Stomach (tissue), 9 donors: Measurements from ENCODE around the gene MYO1E. TPM values are rescaled to one million over a fixed set of nuclear protein-coding genes. Genes with fewer than 3 reads are reported as not detected.

Experiments
- DNase-seq, 2 donors: peaks; one replicate each; pipeline versions ENCODE4 v3.0.0 to v3.0.0-alpha.2; 2013 to 2019
- H3K27ac ChIP-seq, 5 donors: fragments of 200-600 bp in 4 of 5; sonication (generic) in 4 of 5; one replicate each; pipeline ENCODE4 v1.5.1; 2013 to 2019; ENCODE audit warnings: mild to moderate bottlenecking in 1 of 5, moderate library complexity in 1 of 5
- H3K27me3 ChIP-seq, 3 donors: fragments of 200-600 bp; sonication (generic); one replicate each; pipeline ENCODE4 v1.5.1; 2017 to 2019; ENCODE audit warnings: mixed run types in 1 of 3
- H3K36me3 ChIP-seq, 4 donors: fragments of 200-600 bp; sonication (generic); 1 replicate in 3 of 4; 2 replicates in 1 of 4; pipeline ENCODE4 v1.5.1; 2016 to 2019
- H3K4me1 ChIP-seq, 4 donors: fragments of 200-600 bp; sonication (generic); one replicate each; pipeline ENCODE4 v1.5.1; 2016 to 2019
- H3K4me3 ChIP-seq, 4 donors: fragments of 200-600 bp; sonication (generic) in 3 of 4; one replicate each; pipeline ENCODE4 v1.5.1; 2016 to 2019; ENCODE audit warnings: mild to moderate bottlenecking in 1 of 4
- H3K9me3 ChIP-seq, 4 donors: fragments of 200-600 bp; sonication (generic); one replicate each; pipeline ENCODE4 v1.5.1; 2016 to 2019
- EP300 ChIP-seq: sonication (generic); formaldehyde crosslinking; IDR thresholded peaks from one replicate; pipeline ENCODE4 v1.6.1; 2017; ENCODE audit warnings: antibody characterized with exemption
- POLR2A ChIP-seq, 4 donors: fragments of 450-650 bp; IDR thresholded peaks; one replicate each; pipeline ENCODE4 v1.6.1; 2016; ENCODE audit warnings: antibody characterized with exemption in 4 of 4, control low read depth in 2 of 4, mild to moderate bottlenecking in 1 of 4, moderate library complexity in 1 of 4
- POLR2AphosphoS5 ChIP-seq, 3 donors: sonication (generic); formaldehyde crosslinking; IDR thresholded peaks; one replicate each; pipeline ENCODE4 v1.6.1; 2016; ENCODE audit warnings: antibody characterized with exemption in 3 of 3
- WGBS, 5 donors: extraction: QIAGEN DNeasy Blood & Tissue Kit in 3 of 5; methylation state at CpG; one replicate each; pipeline versions ENCODE4 v1.1.5 to v1.1.7; 2013 to 2018; 5-methylcytosine and 5-hydroxymethylcytosine counted together
- intact Hi-C: fragments of 100-400 bp; cut with DNase I; formaldehyde crosslinking; loops from one replicate; pipeline ENCODE4 v1.15.1; 2023; ENCODE audit warnings: low total_unique reads
- polyA plus RNA-seq, 3 donors: library from polyadenylated mRNA; stranded (reverse); fragments of 200-250 nt; gene quantifications; one replicate each; pipeline ENCODE4 v1.2.3, GENCODE V29; 2013
- total RNA-seq, 5 donors: library from RNA; depleted of rRNA; stranded (reverse); fragments of >200 nt; gene quantifications; one replicate each; pipeline versions ENCODE4 v1.1.0 to v1.2.3, GENCODE V29; 2014 to 2016
- TF ChIP-seq, protein P1 (sequence below), 7 experiments: fragments of 450-650 bp in 4 of 7; fragments of 200-600 bp in 3 of 7; sonication (generic) in 3 of 7; IDR thresholded peaks; one replicate each; pipeline ENCODE4 v1.5.1; 2016 to 2019; ENCODE audit warnings: antibody characterized with exemption in 7 of 7, control low read depth in 2 of 7, mild to moderate bottlenecking in 1 of 7
- donor health status: healthy with polysubstance abuse.
- donor health status: Bipolar disorder and iron deficiency.
- donor health status: healthy.

The MYO1E gene
- total and polyA plus RNA-seq, 8 donors, result 15.1 to 380 (median 46.3) TPM

DNA sequence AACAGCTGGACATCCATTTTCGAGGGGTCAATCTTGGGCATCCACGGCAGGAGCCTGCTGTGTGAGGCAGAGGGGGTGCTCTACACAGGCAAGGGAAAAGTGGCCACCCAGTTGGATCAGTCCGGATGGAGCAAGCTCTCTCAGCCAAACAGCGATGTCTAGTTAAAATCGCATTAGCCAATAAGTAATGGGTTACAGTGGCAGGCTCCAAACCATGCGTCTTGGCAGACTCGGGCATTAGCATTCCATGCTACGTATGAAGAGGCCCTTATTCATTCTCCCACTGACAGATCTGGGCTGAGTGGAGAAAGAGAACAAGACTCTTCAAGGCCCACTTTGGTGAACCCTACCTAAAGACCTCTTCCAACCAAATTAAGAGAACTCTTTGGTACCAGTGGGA, 218.4 kb downstream of the MYO1E start:
- no peaks in the 10 kb centered on the region for H3K9me3 ChIP-seq
- no peaks in the 10 kb centered on the region for H3K27me3 ChIP-seq
- H3K4me1 ChIP-seq, result peaks cover 0 to 5% (median 2%) of the 10 kb centered on the region in 4 donors
- TF ChIP-seq EP300 (no peak), POLR2AphosphoS5 (IDR thresholded peaks at IDR 0.05) (no peak), POLR2A (IDR thresholded peaks at IDR 0.05) (no peak)
- TF ChIP-seq, protein P1, sequence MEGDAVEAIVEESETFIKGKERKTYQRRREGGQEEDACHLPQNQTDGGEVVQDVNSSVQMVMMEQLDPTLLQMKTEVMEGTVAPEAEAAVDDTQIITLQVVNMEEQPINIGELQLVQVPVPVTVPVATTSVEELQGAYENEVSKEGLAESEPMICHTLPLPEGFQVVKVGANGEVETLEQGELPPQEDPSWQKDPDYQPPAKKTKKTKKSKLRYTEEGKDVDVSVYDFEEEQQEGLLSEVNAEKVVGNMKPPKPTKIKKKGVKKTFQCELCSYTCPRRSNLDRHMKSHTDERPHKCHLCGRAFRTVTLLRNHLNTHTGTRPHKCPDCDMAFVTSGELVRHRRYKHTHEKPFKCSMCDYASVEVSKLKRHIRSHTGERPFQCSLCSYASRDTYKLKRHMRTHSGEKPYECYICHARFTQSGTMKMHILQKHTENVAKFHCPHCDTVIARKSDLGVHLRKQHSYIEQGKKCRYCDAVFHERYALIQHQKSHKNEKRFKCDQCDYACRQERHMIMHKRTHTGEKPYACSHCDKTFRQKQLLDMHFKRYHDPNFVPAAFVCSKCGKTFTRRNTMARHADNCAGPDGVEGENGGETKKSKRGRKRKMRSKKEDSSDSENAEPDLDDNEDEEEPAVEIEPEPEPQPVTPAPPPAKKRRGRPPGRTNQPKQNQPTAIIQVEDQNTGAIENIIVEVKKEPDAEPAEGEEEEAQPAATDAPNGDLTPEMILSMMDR (IDR thresholded peaks at IDR 0.05), result no peak
- no peak overlapping the region for H3K27ac ChIP-seq
- peak in 1 of 2 donors; percentile 13 for DNase-seq
- no peak overlapping the region for H3K4me3 ChIP-seq
- peaks cover 36 to 100% (median 99%) of the 10 kb centered on the region in 4 donors for H3K36me3 ChIP-seq
- 74 to 96% (median 90%) methylated on average over 8 of the region's 8 CpGs for WGBS, 5 donors
- intact Hi-C loops, result no loop called here

DNA sequence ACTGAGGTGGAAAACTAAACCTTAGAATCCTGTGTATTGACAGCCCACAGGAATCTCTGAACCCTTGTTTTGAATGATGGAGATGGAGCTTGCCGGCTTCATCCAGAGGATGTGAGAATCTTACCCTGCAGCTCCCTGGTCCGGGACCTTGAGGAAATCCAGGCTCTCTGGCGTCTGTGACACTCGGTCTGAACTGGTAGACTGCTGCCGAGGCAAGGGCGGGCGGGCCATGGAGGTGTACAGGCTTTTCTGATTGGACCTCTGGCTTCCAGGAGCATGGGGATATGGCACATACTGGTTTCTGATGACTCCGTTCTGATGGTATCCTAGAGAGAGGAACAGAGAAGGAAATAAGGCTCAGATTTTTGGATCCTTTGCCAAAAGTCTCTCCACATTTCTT, 219.2 kb downstream of the MYO1E start:
- no peak overlapping the region for H3K27ac ChIP-seq
- 93 to 99% (median 95%) methylated on average over 8 of the region's 8 CpGs for WGBS, 5 donors
- TF ChIP-seq POLR2A (IDR thresholded peaks at IDR 0.05) (no peak), EP300 (no peak), POLR2AphosphoS5 (IDR thresholded peaks at IDR 0.05) (no peak)
- TF ChIP-seq, protein P1 (IDR thresholded peaks at IDR 0.05), result no peak

DNA sequence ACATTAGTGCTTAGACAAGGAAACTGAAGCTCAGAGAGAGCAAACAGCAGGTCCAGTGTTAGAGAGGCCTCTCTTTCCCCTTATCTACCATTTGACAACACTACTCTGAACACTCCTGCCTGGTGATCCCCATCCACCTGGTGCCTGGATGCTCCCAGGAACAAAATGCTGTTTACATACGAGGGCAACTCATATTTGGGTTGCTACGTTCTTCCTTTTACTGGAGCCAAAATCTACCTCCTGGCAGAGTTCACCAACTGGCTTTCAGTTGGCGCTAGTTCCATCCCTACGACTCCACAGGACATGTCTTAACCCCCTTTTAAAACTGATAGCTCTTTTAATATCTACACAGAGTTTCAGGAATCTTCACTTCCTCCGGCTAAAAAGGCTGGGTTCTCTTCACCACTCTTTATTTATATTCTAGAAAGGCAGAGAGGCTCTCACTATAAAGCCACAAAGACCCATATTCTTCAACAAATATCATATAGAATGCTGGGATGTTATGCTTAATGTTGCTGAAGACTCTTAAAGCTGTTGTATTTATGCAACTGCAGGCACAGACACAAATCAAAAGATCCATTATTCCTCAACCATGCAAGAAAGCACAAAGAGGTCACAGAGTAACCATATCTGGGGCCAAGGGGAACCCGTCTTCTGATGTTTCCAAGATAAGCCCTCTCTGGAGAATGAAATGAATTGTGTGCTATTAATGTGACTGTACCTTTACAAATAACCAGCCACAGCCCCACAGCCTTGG, 219.8 kb downstream of the MYO1E start:
- H3K27me3 ChIP-seq, result no peaks in the 10 kb centered on the region
- H3K4me1 ChIP-seq, result peaks cover 0 to 7% (median 3%) of the 10 kb centered on the region in 4 donors
- no peaks in the 10 kb centered on the region for H3K9me3 ChIP-seq
- H3K36me3 ChIP-seq, result peaks cover 36 to 98% (median 96%) of the 10 kb centered on the region in 4 donors
- TF ChIP-seq POLR2A (IDR thresholded peaks at IDR 0.05) (no peak), EP300 (no peak)
- no peak overlapping the region for H3K4me3 ChIP-seq
- no peak for DNase-seq
- WGBS, 5 donors, result 85 to 91% (median 89%) methylated on average over 6 of the region's 6 CpGs
- intact Hi-C loops, result no loop called here
- no peak overlapping the region for H3K27ac ChIP-seq

More for the DNA sequence above, 219.2 kb downstream of the MYO1E start:
- intact Hi-C loops, result no loop called here
- Histone ChIP-seq H3K27me3 (no peaks in the 10 kb centered on the region), H3K4me3 (no peak overlapping the region), H3K4me1 (peaks cover 0 to 4% (median 1%) of the 10 kb centered on the region in 4 donors), H3K36me3 (peaks cover 36 to 98% (median 97%) of the 10 kb centered on the region in 4 donors), H3K9me3 (no peaks in the 10 kb centered on the region)
- no peak for DNase-seq

DNA sequence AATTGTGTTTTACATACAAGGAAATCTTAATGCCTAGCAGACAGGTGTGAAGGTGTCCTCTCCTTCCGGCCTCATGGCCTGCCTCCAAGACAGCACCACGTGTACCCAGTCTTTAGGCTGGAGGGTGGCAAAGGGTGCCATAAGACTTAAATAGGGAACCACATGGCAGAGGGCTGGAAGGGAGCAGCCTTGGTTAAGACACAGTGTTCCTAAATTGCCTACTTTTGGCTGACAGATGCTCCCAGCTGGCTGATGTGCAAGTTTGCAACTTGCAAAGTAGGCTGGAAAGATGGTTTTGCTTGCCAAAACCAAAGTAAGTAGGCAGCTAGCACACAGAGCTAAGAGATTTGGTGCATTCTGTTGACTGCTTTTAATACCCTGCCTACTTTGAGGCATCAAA, 222.5 kb downstream of the MYO1E start:
- H3K4me3 ChIP-seq, result no peak overlapping the region
- no peaks in the 10 kb centered on the region for H3K27me3 ChIP-seq
- H3K4me1 ChIP-seq, result peaks cover 0 to 8% (median 3%) of the 10 kb centered on the region in 4 donors
- H3K27ac ChIP-seq, result no peak overlapping the region
- DNase-seq, result no peak
- peaks cover 30 to 97% (median 88%) of the 10 kb centered on the region in 4 donors for H3K36me3 ChIP-seq
- WGBS, 5 donors, result 37 to 73% (median 59%) methylated on average over 2 of the region's 2 CpGs
- H3K9me3 ChIP-seq, result no peaks in the 10 kb centered on the region
- no peak for TF ChIP-seq EP300
- TF ChIP-seq POLR2A (IDR thresholded peaks at IDR 0.05), result no peak
- TF ChIP-seq POLR2AphosphoS5 (IDR thresholded peaks at IDR 0.05), result no peak
- TF ChIP-seq, protein P1 (IDR thresholded peaks at IDR 0.05), result no peak
- intact Hi-C loops, result no loop called here
